ENCODE results near the gene IGHMBP2.

GRCh38 chr11:68954836-68955606 is 51.3 kb downstream of the IGHMBP2 start:
- TF ChIP-seq EZH2phosphoT487 (IDR thresholded peaks at IDR 0.05; ENCODE audit: borderline replicate concordance, low read length) (no peak), CTCF (IDR thresholded peaks at IDR 0.05; ENCODE audit: low read depth, low read length, poor library complexity, severe bottlenecking) (no peak)
